ENCODE measurements around the gene RNASE12.
A peak's percentile ranks its signal among the peaks of the same experiment; 100 is the strongest.

The RNASE12 gene, protein sequence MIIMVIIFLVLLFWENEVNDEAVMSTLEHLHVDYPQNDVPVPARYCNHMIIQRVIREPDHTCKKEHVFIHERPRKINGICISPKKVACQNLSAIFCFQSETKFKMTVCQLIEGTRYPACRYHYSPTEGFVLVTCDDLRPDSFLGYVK

DNA sequence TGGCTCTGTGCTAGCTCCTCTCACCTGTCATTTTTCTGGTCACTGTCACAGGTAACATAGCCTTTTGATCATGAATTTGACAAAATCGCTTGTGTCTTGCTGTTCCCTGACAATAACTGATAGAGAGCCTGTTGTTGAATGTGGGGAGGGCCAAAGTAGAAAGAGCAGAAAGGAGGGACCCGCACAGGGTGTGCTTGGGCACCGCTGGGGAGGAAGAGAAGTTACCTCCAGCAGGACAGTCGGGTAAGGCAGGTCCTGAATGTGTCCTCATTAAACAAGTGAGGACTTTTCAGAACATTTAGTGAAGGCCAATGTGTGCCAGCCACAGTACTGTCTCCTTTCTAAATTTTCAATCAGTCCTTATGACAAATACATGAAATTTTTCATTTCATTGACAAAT is at the start of gene RNASE12:
Gene RNASE12 (minus strand): TSS at position 142 of the 400 bp plus-strand sequence. CDS start 653 bp downstream, outside the sequence.
- no peak within 1 kb of the TSS for H3K27ac ChIP-seq (ENCODE audit: low read depth, low read length)
- no peaks in the 10 kb centered on the region for H3K9me3 ChIP-seq (ENCODE audit: control insufficient read depth in 5 of 5, low read length in 5 of 5)
- H3K4me3 ChIP-seq (ENCODE audit: low read depth in 1 of 5, low read length in 5 of 5): no peak within 1 kb of the TSS
- H3K4me1 ChIP-seq (ENCODE audit: control insufficient read depth in 5 of 5, insufficient read depth in 5 of 5, low read length in 5 of 5): no peaks in the 10 kb centered on the region
- no peaks in the 10 kb centered on the region for H3K27me3 ChIP-seq (ENCODE audit: control insufficient read depth in 5 of 5, insufficient read depth in 4 of 5, low read length in 5 of 5)
- H3K36me3 ChIP-seq (ENCODE audit: control insufficient read depth in 5 of 5, insufficient read depth in 5 of 5, low read length in 5 of 5): no peaks in the 10 kb centered on the region
- no peak within 1 kb of the TSS for H3K9ac ChIP-seq (ENCODE audit: low read length in 5 of 5)

DNA sequence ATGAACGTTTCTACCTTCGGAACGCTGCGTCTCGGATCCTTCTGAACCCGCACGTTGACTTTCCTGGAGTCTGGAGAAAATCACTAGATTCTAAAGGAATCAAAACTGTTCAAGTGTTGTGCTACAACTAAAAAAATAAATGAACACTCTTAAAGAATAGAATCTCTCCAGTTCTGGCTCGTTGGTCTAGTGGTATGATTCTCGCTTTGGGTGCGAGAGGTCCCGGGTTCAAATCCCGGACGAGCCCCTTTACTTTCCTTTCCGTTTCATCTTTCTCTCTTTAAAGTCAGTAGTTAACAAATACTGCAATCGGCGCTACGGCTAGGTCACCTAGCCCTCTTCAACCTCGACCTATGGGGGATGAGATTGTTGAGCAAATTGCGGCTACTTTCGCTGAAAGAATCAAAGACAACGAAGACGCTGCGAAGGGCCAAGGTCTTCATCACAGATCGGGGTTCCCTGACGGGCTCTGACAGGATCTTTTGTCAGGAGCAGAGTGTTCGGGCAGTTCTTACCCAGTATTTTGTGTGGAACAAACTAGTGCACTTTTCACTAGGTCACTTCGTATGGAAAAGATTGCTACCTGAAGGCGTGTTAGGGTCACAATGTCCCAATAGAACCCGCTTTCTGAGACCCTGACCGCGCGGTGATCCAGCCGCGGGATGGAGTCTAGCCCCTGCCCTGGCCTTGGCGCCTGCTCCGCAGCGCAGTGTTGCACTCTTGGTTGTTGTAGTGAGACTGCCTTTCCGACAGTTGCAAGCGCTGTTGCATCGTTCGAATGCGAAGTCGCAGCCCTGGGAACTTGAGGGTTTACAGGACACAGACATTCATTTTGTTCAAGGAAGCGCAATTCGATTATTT is 41.9 kb upstream of the RNASE12 start:
- peak overlapping the region; percentile 30 to 61 (median 42) for H3K4me3 ChIP-seq (ENCODE audit: low read depth in 1 of 5, low read length in 5 of 5)

DNA sequence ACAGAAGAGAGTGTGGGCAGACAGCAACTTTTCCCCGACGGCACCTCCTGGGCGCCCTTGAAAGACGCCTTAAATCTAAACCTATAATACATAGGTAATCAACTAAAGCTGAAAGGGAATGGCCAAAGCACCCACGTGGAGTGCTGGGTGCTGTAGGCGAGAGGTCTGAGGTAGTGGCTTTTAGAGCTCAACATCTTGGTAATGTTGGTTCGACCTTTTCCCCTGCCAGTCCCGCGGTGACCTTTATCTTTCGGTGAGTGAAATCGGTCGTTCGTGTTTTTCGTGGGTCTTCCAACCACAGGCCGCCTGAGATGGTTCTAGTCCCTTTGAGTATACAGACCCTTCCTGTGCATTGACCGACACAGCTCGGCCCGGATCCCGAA is 41.3 kb upstream of the RNASE12 start:
- no peaks in the 10 kb centered on the region for H3K36me3 ChIP-seq (ENCODE audit: control insufficient read depth in 5 of 5, insufficient read depth in 5 of 5, low read length in 5 of 5)
- H3K27ac ChIP-seq (ENCODE audit: low read depth, low read length): no peak overlapping the region
- H3K9me3 ChIP-seq (ENCODE audit: control insufficient read depth in 5 of 5, low read length in 5 of 5): no peaks in the 10 kb centered on the region
- peaks cover 0 to 2% (median 0%) of the 10 kb centered on the region in 5 donors for H3K27me3 ChIP-seq (ENCODE audit: control insufficient read depth in 5 of 5, insufficient read depth in 4 of 5, low read length in 5 of 5)
- H3K4me1 ChIP-seq (ENCODE audit: control insufficient read depth in 5 of 5, insufficient read depth in 5 of 5, low read length in 5 of 5): peaks cover 8 to 34% (median 31%) of the 10 kb centered on the region in 5 donors
- H3K9ac ChIP-seq (ENCODE audit: low read length in 5 of 5): peak overlapping the region in 1 of 5 donors; percentile 25
- H3K4me3 ChIP-seq (ENCODE audit: low read depth in 1 of 5, low read length in 5 of 5): peak overlapping the region; percentile 30 to 61 (median 42)

More for the DNA sequence above, 41.9 kb upstream of the RNASE12 start:
- Histone ChIP-seq H3K4me1 (ENCODE audit: control insufficient read depth in 5 of 5, insufficient read depth in 5 of 5, low read length in 5 of 5) (peaks cover 8 to 34% (median 31%) of the 10 kb centered on the region in 5 donors), H3K27me3 (ENCODE audit: control insufficient read depth in 5 of 5, insufficient read depth in 4 of 5, low read length in 5 of 5) (peaks cover 0 to 2% (median 0%) of the 10 kb centered on the region in 5 donors), H3K9me3 (ENCODE audit: control insufficient read depth in 5 of 5, low read length in 5 of 5) (no peaks in the 10 kb centered on the region), H3K27ac (ENCODE audit: low read depth, low read length) (no peak overlapping the region), H3K9ac (ENCODE audit: low read length in 5 of 5) (no peak overlapping the region), H3K36me3 (ENCODE audit: control insufficient read depth in 5 of 5, insufficient read depth in 5 of 5, low read length in 5 of 5) (no peaks in the 10 kb centered on the region)

DNA sequence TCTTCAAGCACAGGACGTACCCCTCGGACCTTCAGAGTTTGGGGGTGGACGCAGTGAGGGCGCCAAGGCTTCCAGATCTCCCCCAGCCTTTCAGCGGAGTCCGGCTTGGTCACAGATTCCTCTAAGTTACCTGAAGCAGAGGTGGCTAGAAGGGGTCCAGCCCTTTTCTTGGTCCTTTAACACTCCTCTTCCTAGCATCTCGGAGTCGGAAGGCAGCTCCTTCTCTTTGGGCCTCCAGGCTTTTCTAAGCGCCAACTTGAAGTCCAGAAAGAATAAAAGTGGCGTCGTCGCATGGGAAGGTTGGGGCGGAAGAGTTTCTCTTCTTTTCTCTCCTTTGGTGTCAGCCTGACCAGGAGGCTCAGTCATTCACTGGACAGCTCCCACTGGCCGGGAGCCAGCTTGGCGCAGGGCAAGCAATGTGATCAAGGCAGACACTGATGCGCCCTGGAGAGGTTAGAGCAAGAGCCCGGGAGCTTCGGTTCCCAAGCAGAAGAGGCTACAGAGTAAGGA is 40.8 kb upstream of the RNASE12 start:
- Histone ChIP-seq H3K27me3 (ENCODE audit: control insufficient read depth in 5 of 5, insufficient read depth in 4 of 5, low read length in 5 of 5) (peaks cover 0 to 2% (median 0%) of the 10 kb centered on the region in 5 donors), H3K9me3 (ENCODE audit: control insufficient read depth in 5 of 5, low read length in 5 of 5) (no peaks in the 10 kb centered on the region), H3K4me3 (ENCODE audit: low read depth in 1 of 5, low read length in 5 of 5) (peak overlapping the region; percentile 42 to 61 (median 47)), H3K9ac (ENCODE audit: low read length in 5 of 5) (peak overlapping the region in 1 of 5 donors; percentile 23), H3K4me1 (ENCODE audit: control insufficient read depth in 5 of 5, insufficient read depth in 5 of 5, low read length in 5 of 5) (peaks cover 8 to 34% (median 31%) of the 10 kb centered on the region in 5 donors), H3K27ac (ENCODE audit: low read depth, low read length) (no peak overlapping the region), H3K36me3 (ENCODE audit: control insufficient read depth in 5 of 5, insufficient read depth in 5 of 5, low read length in 5 of 5) (no peaks in the 10 kb centered on the region)

DNA sequence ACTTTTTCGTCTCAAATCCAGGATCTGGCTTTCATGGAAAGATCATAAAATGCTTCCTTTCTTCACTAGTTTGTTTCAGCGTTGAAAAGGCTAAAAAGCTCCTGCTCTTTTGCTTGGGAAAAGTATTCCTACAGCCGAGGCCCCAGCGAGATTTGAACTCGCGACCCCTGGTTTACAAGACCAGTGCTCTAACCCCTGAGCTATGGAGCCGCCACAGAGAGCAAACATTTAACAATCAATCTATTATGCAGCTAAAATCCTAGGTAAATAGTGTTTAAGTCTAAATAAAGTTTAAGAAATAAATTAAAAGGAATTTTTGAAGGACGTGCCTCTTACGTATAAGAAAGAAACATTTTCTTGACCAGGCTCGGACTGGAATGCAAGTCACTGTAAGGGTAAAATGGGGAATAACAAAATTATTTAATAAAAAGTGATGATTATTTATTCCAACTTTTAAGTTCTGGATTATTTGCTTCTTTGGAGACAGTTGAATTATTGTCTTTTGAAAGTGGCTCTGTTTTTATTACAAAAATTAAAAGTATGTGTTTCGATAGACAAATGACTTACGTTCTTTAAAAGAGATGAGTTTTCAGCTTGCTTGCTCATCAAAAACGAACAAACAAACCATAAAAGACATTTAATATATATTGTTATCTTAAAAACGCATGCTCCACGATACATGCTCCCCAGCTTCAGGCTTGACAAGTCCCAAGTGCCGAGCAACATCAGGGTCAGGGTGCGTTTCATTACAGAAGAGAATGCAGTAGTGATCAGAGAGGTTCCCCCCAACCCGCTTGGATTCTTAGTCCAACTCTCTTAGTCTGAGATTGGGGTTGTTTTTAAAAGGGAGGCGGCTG is 40.1 kb upstream of the RNASE12 start:
- no peaks in the 10 kb centered on the region for H3K9me3 ChIP-seq (ENCODE audit: control insufficient read depth in 5 of 5, low read length in 5 of 5)
- H3K36me3 ChIP-seq (ENCODE audit: control insufficient read depth in 5 of 5, insufficient read depth in 5 of 5, low read length in 5 of 5): no peaks in the 10 kb centered on the region
- peaks cover 8 to 40% (median 34%) of the 10 kb centered on the region in 5 donors for H3K4me1 ChIP-seq (ENCODE audit: control insufficient read depth in 5 of 5, insufficient read depth in 5 of 5, low read length in 5 of 5)
- H3K4me3 ChIP-seq (ENCODE audit: low read depth in 1 of 5, low read length in 5 of 5): peak overlapping the region; percentile 51 to 75 (median 61)
- H3K27ac ChIP-seq (ENCODE audit: low read depth, low read length): no peak overlapping the region
- peaks cover 0 to 2% (median 0%) of the 10 kb centered on the region in 5 donors for H3K27me3 ChIP-seq (ENCODE audit: control insufficient read depth in 5 of 5, insufficient read depth in 4 of 5, low read length in 5 of 5)
- peak overlapping the region in 2 of 5 donors; percentile 7 to 23 for H3K9ac ChIP-seq (ENCODE audit: low read length in 5 of 5)

DNA sequence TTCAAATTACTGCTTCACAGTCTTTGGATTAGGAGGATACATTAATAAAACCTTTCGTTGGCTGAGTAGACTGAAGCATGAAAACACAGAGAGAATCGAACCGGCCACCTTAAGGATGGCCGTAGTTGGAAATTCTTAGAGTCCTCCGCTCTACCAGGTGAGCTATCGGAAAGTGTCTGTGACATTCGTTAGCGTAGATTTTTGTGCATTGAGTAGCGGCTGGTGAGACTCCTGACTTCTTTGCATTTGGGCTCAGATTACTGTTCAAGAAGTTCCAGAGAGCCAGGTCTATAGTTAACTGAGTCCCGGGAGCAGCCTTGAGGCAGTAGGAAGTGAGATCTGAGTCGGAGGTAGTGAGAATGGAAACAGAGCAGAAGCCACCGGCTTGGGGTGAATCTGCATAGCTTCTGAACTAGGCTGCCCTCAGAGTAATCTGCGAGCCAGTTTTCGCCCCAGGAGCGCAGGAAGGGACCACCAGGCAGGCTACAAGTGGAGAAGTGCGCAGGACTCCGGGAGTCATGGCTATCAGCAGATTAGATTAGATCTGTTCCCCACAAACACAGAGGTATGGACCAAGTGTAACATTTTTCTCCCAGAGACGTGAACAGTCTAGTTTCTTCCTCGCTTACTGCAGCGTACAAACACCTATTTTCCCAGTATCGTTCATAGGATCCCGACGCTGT is 39.3 kb upstream of the RNASE12 start:
- H3K4me3 ChIP-seq (ENCODE audit: low read depth in 1 of 5, low read length in 5 of 5): peak overlapping the region; percentile 50 to 75 (median 51)
- no peak overlapping the region for H3K27ac ChIP-seq (ENCODE audit: low read depth, low read length)

GRCh38 chr14:20628063-20628854 is 37.1 kb upstream of the RNASE12 start:
- no peak overlapping the region for H3K9ac ChIP-seq (ENCODE audit: low read length in 5 of 5)
- no peaks in the 10 kb centered on the region for H3K9me3 ChIP-seq (ENCODE audit: control insufficient read depth in 5 of 5, low read length in 5 of 5)
- peaks cover 12 to 63% (median 56%) of the 10 kb centered on the region in 5 donors for H3K4me1 ChIP-seq (ENCODE audit: control insufficient read depth in 5 of 5, insufficient read depth in 5 of 5, low read length in 5 of 5)
- H3K36me3 ChIP-seq (ENCODE audit: control insufficient read depth in 5 of 5, insufficient read depth in 5 of 5, low read length in 5 of 5): no peaks in the 10 kb centered on the region
- no peaks in the 10 kb centered on the region for H3K27me3 ChIP-seq (ENCODE audit: control insufficient read depth in 5 of 5, insufficient read depth in 4 of 5, low read length in 5 of 5)
- H3K27ac ChIP-seq (ENCODE audit: low read depth, low read length): no peak overlapping the region
- H3K4me3 ChIP-seq (ENCODE audit: low read depth in 1 of 5, low read length in 5 of 5): no peak overlapping the region

More for the DNA sequence above, 39.3 kb upstream of the RNASE12 start:
- Histone ChIP-seq H3K9me3 (ENCODE audit: control insufficient read depth in 5 of 5, low read length in 5 of 5) (no peaks in the 10 kb centered on the region), H3K36me3 (ENCODE audit: control insufficient read depth in 5 of 5, insufficient read depth in 5 of 5, low read length in 5 of 5) (no peaks in the 10 kb centered on the region), H3K9ac (ENCODE audit: low read length in 5 of 5) (no peak overlapping the region), H3K27me3 (ENCODE audit: control insufficient read depth in 5 of 5, insufficient read depth in 4 of 5, low read length in 5 of 5) (peaks cover 0 to 2% (median 0%) of the 10 kb centered on the region in 5 donors), H3K4me1 (ENCODE audit: control insufficient read depth in 5 of 5, insufficient read depth in 5 of 5, low read length in 5 of 5) (peaks cover 10 to 47% (median 42%) of the 10 kb centered on the region in 5 donors)

DNA sequence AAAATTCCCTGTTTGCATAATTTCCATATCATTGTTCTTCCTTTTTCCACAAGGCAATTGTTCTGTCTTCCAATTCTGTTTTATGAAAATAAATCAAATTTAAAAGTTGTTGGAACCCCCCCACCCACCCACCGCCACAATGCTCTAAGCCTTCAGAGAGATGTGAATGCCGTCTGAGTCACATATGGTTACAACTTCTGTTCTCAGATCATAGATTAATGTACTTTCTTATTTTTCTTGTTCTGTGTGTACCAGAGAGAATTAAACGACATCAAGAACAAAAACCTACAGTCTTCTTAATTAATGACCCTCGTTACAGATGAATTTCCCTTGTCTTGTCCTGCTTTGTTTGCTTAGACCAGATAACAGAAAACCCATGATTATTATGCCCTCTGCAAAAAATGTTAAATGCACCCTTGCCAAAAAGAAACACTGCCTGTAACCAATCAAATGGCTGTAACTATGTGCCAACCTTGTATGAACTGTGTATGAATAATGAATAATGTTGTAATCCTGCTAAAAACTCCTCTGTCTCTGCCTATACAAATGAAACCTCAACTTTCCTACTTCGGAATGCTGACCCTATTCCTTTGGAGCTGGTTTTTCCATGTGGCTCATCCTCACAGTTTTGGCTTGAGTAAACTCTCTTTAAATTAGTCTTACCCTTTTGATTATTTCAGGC is 36.3 kb upstream of the RNASE12 start:
- H3K27me3 ChIP-seq (ENCODE audit: control insufficient read depth in 5 of 5, insufficient read depth in 4 of 5, low read length in 5 of 5): peaks cover 0 to 5% (median 0%) of the 10 kb centered on the region in 5 donors
- no peak overlapping the region for H3K27ac ChIP-seq (ENCODE audit: low read depth, low read length)
- peaks cover 12 to 64% (median 56%) of the 10 kb centered on the region in 5 donors for H3K4me1 ChIP-seq (ENCODE audit: control insufficient read depth in 5 of 5, insufficient read depth in 5 of 5, low read length in 5 of 5)
- H3K4me3 ChIP-seq (ENCODE audit: low read depth in 1 of 5, low read length in 5 of 5): no peak overlapping the region
- H3K9ac ChIP-seq (ENCODE audit: low read length in 5 of 5): no peak overlapping the region
- no peaks in the 10 kb centered on the region for H3K36me3 ChIP-seq (ENCODE audit: control insufficient read depth in 5 of 5, insufficient read depth in 5 of 5, low read length in 5 of 5)
- H3K9me3 ChIP-seq (ENCODE audit: control insufficient read depth in 5 of 5, low read length in 5 of 5): no peaks in the 10 kb centered on the region

All from subcutaneous abdominal adipose tissue (tissue), 5 donors.